Panc1 (cell line): ENCODE data around the gene DUSP3. TPM values are rescaled to one million over a fixed set of nuclear protein-coding genes. Genes with fewer than 3 reads are reported as not detected.

Experiments used
- ATAC-seq: fragments of 200-7000 bp; cut with Tn5 transposase; 2 replicates; pipeline ENCODE4 v1.9.1; 2020; ENCODE audit warnings: mild to moderate bottlenecking, moderate library complexity
- BruUV-seq: library from RNA; stranded (reverse); fragments of 400-500 nt; replicated peaks from 2 replicates; lab custom pipeline; 2021; lab: Mats Ljungman, UMichigan
- CTCF ChIA-PET: fragments of 300-600 bp; sonication (Branson Sonifier 250); formaldehyde crosslinking; loops from one replicate; lab custom pipeline; 2022; ENCODE audit warnings: antibody characterized with exemption; lab: Charles Lee
- POLR2A ChIA-PET: fragments of 300-600 bp; sonication (Branson Sonifier 250); formaldehyde crosslinking; loops from one replicate; lab custom pipeline; 2022; ENCODE audit warnings: antibody characterized with exemption; lab: Charles Lee
- DNase-seq: peaks from one replicate; pipeline ENCODE4 v3.0.0-alpha.2; 2010; ENCODE audit warnings: low read depth, low spot score
- H3K27ac ChIP-seq: 2 replicates; pipeline ENCODE4 v1.5.1; 2011; ENCODE audit warnings: mild to moderate bottlenecking, low read length, inconsistent platforms
- H3K27me3 ChIP-seq: fragments of 200-500 bp; sonication (Bioruptor generic); 2 replicates; pipeline ENCODE4 v1.6.0; 2014; ENCODE audit warnings: low read length, inconsistent platforms; ENCODE audit not compliant: control insufficient read depth, insufficient read depth
- H3K36me3 ChIP-seq: fragments of 200-500 bp; sonication (Bioruptor generic); 2 replicates; pipeline ENCODE4 v1.5.1; 2014; ENCODE audit warnings: inconsistent platforms, mild to moderate bottlenecking, low read length, moderate library complexity; ENCODE audit not compliant: control insufficient read depth, insufficient read depth
- H3K4me1 ChIP-seq: 2 replicates; pipeline ENCODE4 v1.5.1; 2011; ENCODE audit warnings: inconsistent platforms, mild to moderate bottlenecking, low read length, moderate library complexity; ENCODE audit not compliant: control insufficient read depth, insufficient read depth
- H3K4me3 ChIP-seq, 2 experiments: 2 replicates each; pipeline ENCODE4 v1.5.1; 2011 to 2012; ENCODE audit warnings: low read depth in 2 of 2, low read length in 2 of 2, mild to moderate bottlenecking in 2 of 2, inconsistent platforms in 1 of 2, moderate library complexity in 1 of 2
- H3K9me3 ChIP-seq: fragments of 200-500 bp; sonication (Bioruptor generic); 2 replicates; pipeline ENCODE4 v1.5.1; 2014; ENCODE audit warnings: low read depth, mild to moderate bottlenecking, inconsistent platforms, low read length, moderate library complexity; ENCODE audit not compliant: control insufficient read depth, insufficient read depth
- CTCF ChIP-seq: fragments of 450-650 bp; IDR thresholded peaks from 2 replicates; pipeline ENCODE4 v1.5.1; 2017; ENCODE audit warnings: mild to moderate bottlenecking
- POLR2AphosphoS5 ChIP-seq: IDR thresholded peaks from 2 replicates; pipeline ENCODE4 v1.6.1; 2012; ENCODE audit warnings: mild to moderate bottlenecking, low read depth, low read length, moderate library complexity
- REST ChIP-seq, 2 experiments: IDR thresholded peaks; 2 replicates each; pipeline ENCODE4 v1.6.1; 2011 to 2012; ENCODE audit warnings: low read depth in 2 of 2, control low read depth in 1 of 2, low read length in 1 of 2, mild to moderate bottlenecking in 1 of 2, moderate library complexity in 1 of 2; ENCODE audit not compliant: insufficient read depth in 1 of 2
- SIN3A ChIP-seq: IDR thresholded peaks from 2 replicates; pipeline ENCODE4 v1.6.1; 2012; ENCODE audit warnings: low read depth, mild to moderate bottlenecking, low read length, moderate library complexity, borderline replicate concordance; ENCODE audit not compliant: insufficient read depth
- TCF7L2 ChIP-seq: IDR thresholded peaks from 2 replicates; pipeline ENCODE4 v1.6.1; 2011; ENCODE audit warnings: mild to moderate bottlenecking, low read depth, low read length, inconsistent platforms
- in situ Hi-C: cut with HindIII; loops from 2 replicates; pipeline ENCODE4 v1.10.0; 2016; ENCODE audit warnings: low sequenced_read_pairs, low pct_unique_long_range_greater_than_20kb
- intact Hi-C: fragments of 100-400 bp; cut with micrococcal nuclease; formaldehyde crosslinking; loops from one replicate; pipeline ENCODE4 v1.10.0; 2022; ENCODE audit not compliant: unreplicated experiment
- total RNA-seq: library from RNA; stranded (reverse); gene quantifications from one replicate; pipeline ENCODE4 v1.2.1, GENCODE V29; 2021; ENCODE audit not compliant: unreplicated experiment

The DUSP3 gene
- total RNA-seq, 1 experiment from 2014 or later = 41.6 TPM

GRCh38 chr17:43757171-43757660, 21.6 kb downstream of the DUSP3 start:
- H3K9me3 ChIP-seq = no peaks in the 10 kb centered on the region
- in situ Hi-C loops = loop anchor here (10.0 kb wide), 1 partner anchor 52 kb away; no protein-coding TSS in a partner anchor
- ChIA-PET POLR2A (no interaction called here), CTCF (no interaction called here)
- no peak overlapping the region for H3K4me3 ChIP-seq
- no peaks in the 10 kb centered on the region for H3K4me1 ChIP-seq
- BruUV-seq = no TSS peak
- H3K27me3 ChIP-seq = no peaks in the 10 kb centered on the region
- no peaks in the 10 kb centered on the region for H3K36me3 ChIP-seq
- DNase-seq (no peak), ATAC-seq (no peak)
- TF ChIP-seq CTCF (no peak), POLR2AphosphoS5 (no peak), REST (IDR thresholded peaks at IDR 0.05; ENCODE audit: insufficient read depth in 1 of 2, low read depth in 2 of 2, low read length in 1 of 2) (no peak), SIN3A (no peak), TCF7L2 (no peak)
- H3K27ac ChIP-seq = no peak overlapping the region
- intact Hi-C loops = no loop called here

- BruUV-seq = no TSS peak
- no peak for DNase-seq
- no peak for ATAC-seq
- POLR2A ChIA-PET = interaction anchor here (0.6 kb wide), 1 partner anchor 44 kb away, joined by 3 read pairs; no protein-coding TSS in a partner anchor
- in situ Hi-C loops (loop anchor here (10.0 kb wide), 1 partner anchor 51 kb away; no protein-coding TSS in a partner anchor), intact Hi-C loops (no loop called here)
- CTCF ChIA-PET = interaction anchor here (0.7 kb wide), 1 partner anchor 50 kb away, joined by 3 read pairs; no protein-coding TSS in a partner anchor
- no peaks in the 10 kb centered on the region for H3K36me3 ChIP-seq
- no peak overlapping the region for H3K27ac ChIP-seq
- H3K27me3 ChIP-seq = no peaks in the 10 kb centered on the region
- no peak for TF ChIP-seq POLR2AphosphoS5
- no peak for TF ChIP-seq TCF7L2
- TF ChIP-seq CTCF = no peak
- no peak for TF ChIP-seq SIN3A
- no peak for TF ChIP-seq REST (IDR thresholded peaks at IDR 0.05; ENCODE audit: insufficient read depth in 1 of 2, low read depth in 2 of 2, low read length in 1 of 2)
- H3K4me3 ChIP-seq = no peak overlapping the region
- H3K4me1 ChIP-seq = no peaks in the 10 kb centered on the region
- no peaks in the 10 kb centered on the region for H3K9me3 ChIP-seq
Observed at GRCh38 chr17:43756201-43756600, 22.6 kb downstream of the DUSP3 start.
